Astrocyte (in vitro differentiated cells and primary cell): ENCODE data around the gene TOGARAM2. TPM values are rescaled to one million over a fixed set of nuclear protein-coding genes. Genes with fewer than 3 reads are reported as not detected.

Experiments used
- DNase-seq: peaks from one replicate; pipeline ENCODE4 v3.0.0-alpha.2; 2010; ENCODE audit warnings: low read depth
- FAIRE-seq: peaks from 2 replicates; lab custom pipeline; 2011; peaks lifted over from hg19 to GRCh38; lab: Jason Lieb, UNC
- H2AFZ ChIP-seq: 2 replicates; pipeline ENCODE4 v1.6.0; 2012; ENCODE audit warnings: low read depth, low read length, inconsistent platforms
- H3K27ac ChIP-seq: 2 replicates; pipeline ENCODE4 v1.5.1; 2011; ENCODE audit warnings: low read depth, low read length, inconsistent platforms
- H3K27me3 ChIP-seq: 2 replicates; pipeline ENCODE4 v1.6.0; 2011; ENCODE audit warnings: low read length, inconsistent platforms; ENCODE audit not compliant: insufficient read depth
- H3K36me3 ChIP-seq: 2 replicates; pipeline ENCODE4 v1.5.1; 2011; ENCODE audit warnings: low read length, inconsistent platforms; ENCODE audit not compliant: insufficient read depth
- H3K4me1 ChIP-seq: 2 replicates; pipeline ENCODE4 v1.5.1; 2011; ENCODE audit warnings: low read length, inconsistent platforms; ENCODE audit not compliant: insufficient read depth
- H3K4me2 ChIP-seq: 2 replicates; pipeline ENCODE4 v1.6.0; 2012; ENCODE audit warnings: low read length, inconsistent platforms
- H3K4me3 ChIP-seq: 2 replicates; pipeline ENCODE4 v1.5.1; 2011; ENCODE audit warnings: low read depth, mild to moderate bottlenecking, low read length, inconsistent platforms; ENCODE audit not compliant: insufficient read depth
- H3K79me2 ChIP-seq: 2 replicates; pipeline ENCODE4 v1.6.0; 2012; ENCODE audit warnings: mild to moderate bottlenecking, low read length, inconsistent platforms; ENCODE audit not compliant: insufficient read depth
- H3K9ac ChIP-seq: 2 replicates; pipeline ENCODE4 v1.6.0; 2012; ENCODE audit warnings: mild to moderate bottlenecking, low read length, inconsistent platforms
- H3K9me3 ChIP-seq: 2 replicates; pipeline ENCODE4 v1.5.1; 2012; ENCODE audit warnings: low read depth, mild to moderate bottlenecking, low read length, inconsistent platforms; ENCODE audit not compliant: insufficient read depth
- H4K20me1 ChIP-seq: 2 replicates; pipeline ENCODE4 v1.6.0; 2012; ENCODE audit warnings: low read length, inconsistent platforms; ENCODE audit not compliant: insufficient read depth
- H3K27ac Mint-ChIP-seq: one replicate; pipeline ENCODE4 v1.8.0; 2021; ENCODE audit warnings: mild to moderate bottlenecking, mixed read lengths; ENCODE audit not compliant: unreplicated experiment
- H3K27me3 Mint-ChIP-seq: one replicate; pipeline ENCODE4 v1.8.0; 2021; ENCODE audit warnings: low read depth, mixed read lengths; ENCODE audit not compliant: unreplicated experiment
- H3K36me3 Mint-ChIP-seq: one replicate; pipeline ENCODE4 v1.8.0; 2021; ENCODE audit warnings: low read depth, mixed read lengths; ENCODE audit not compliant: unreplicated experiment
- H3K4me1 Mint-ChIP-seq: one replicate; pipeline ENCODE4 v1.8.0; 2021; ENCODE audit warnings: low read depth, mixed read lengths; ENCODE audit not compliant: unreplicated experiment
- H3K4me3 Mint-ChIP-seq: one replicate; pipeline ENCODE4 v1.8.0; 2021; ENCODE audit warnings: mild to moderate bottlenecking, moderate library complexity, mixed read lengths; ENCODE audit not compliant: unreplicated experiment
- H3K9me3 Mint-ChIP-seq: one replicate; pipeline ENCODE4 v1.8.0; 2021; ENCODE audit warnings: mild to moderate bottlenecking, mixed read lengths; ENCODE audit not compliant: unreplicated experiment
- EZH2 ChIP-seq: IDR thresholded peaks from 2 replicates; pipeline ENCODE4 v1.6.1; 2012; ENCODE audit warnings: mild to moderate bottlenecking, low read length, inconsistent platforms; ENCODE audit not compliant: insufficient read depth
- total RNA-seq: library from RNA; stranded (reverse); gene quantifications from 2 replicates; pipeline ENCODE4 v1.2.1, GENCODE V29; 2021
- TF ChIP-seq, protein P1 (sequence below): IDR thresholded peaks from 2 replicates; pipeline ENCODE4 v1.5.1; 2011; ENCODE audit warnings: low read depth, mild to moderate bottlenecking, inconsistent platforms, low read length, moderate library complexity; ENCODE audit not compliant: insufficient read depth

Gene TOGARAM2
- total RNA-seq, 1 donor from 2014 or later = 0.73 TPM

DNA sequence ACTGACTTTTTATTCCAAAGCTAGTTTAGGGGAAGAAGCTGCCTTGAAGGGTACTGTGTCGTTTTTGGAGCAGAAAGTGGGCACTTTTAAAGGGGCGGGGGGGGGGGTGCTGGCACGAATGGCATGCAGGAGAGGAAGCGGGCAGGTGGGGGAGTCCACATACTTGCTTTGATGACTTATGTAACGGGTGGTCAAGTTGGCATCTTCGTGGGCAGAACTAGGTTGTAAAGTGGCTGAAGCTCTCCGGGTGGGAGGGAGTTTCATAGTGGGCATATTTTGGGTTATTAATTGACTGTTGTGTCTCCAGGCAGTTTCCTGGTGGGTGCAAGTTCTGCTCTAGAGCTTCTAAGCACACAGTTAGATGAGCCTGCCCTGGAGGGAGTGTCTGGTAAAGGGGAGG is 73.3 kb downstream of the TOGARAM2 start:
- H4K20me1 ChIP-seq = no peaks in the 10 kb centered on the region
- Mint-ChIP-seq H3K27ac (no peak overlapping the region), H3K4me3 (no peak overlapping the region), H3K36me3 (no peaks in the 10 kb centered on the region), H3K27me3 (peaks cover 16% of the 10 kb centered on the region), H3K4me1 (peaks cover 7% of the 10 kb centered on the region), H3K9me3 (no peaks in the 10 kb centered on the region)
- no peaks in the 10 kb centered on the region for H3K4me1 ChIP-seq
- DNase-seq = no peak
- no peaks in the 10 kb centered on the region for H3K27me3 ChIP-seq
- H2AFZ ChIP-seq = no peak overlapping the region
- H3K4me2 ChIP-seq = no peak overlapping the region
- no peaks in the 10 kb centered on the region for H3K36me3 ChIP-seq
- no peak for FAIRE-seq
- no peaks in the 10 kb centered on the region for H3K79me2 ChIP-seq
- H3K9me3 ChIP-seq = no peaks in the 10 kb centered on the region
- H3K27ac ChIP-seq = no peak overlapping the region
- H3K9ac ChIP-seq = no peak overlapping the region
- no peak overlapping the region for H3K4me3 ChIP-seq
- no peak for TF ChIP-seq EZH2
- TF ChIP-seq, protein P1, sequence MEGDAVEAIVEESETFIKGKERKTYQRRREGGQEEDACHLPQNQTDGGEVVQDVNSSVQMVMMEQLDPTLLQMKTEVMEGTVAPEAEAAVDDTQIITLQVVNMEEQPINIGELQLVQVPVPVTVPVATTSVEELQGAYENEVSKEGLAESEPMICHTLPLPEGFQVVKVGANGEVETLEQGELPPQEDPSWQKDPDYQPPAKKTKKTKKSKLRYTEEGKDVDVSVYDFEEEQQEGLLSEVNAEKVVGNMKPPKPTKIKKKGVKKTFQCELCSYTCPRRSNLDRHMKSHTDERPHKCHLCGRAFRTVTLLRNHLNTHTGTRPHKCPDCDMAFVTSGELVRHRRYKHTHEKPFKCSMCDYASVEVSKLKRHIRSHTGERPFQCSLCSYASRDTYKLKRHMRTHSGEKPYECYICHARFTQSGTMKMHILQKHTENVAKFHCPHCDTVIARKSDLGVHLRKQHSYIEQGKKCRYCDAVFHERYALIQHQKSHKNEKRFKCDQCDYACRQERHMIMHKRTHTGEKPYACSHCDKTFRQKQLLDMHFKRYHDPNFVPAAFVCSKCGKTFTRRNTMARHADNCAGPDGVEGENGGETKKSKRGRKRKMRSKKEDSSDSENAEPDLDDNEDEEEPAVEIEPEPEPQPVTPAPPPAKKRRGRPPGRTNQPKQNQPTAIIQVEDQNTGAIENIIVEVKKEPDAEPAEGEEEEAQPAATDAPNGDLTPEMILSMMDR = no peak

DNA sequence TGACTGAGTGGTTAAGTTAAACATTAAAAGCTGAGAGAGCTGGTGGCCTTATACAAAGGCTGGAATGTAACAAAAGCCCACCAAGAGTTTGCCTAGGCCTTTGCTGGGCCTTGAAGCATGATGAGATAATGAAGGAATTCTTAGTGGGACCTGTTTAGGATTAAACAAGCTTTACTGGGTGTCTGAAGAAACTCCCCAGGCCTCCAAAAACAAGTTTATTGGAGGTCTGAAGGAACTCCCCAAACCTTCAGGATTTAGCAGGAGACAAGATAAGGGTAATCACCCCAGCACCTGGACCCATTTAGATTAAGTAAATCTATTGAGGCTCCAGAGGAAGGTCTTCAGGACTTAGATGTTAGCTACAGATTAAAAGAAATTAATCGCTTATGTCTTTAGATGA is 74.5 kb downstream of the TOGARAM2 start:
- Histone ChIP-seq H3K9ac (no peak overlapping the region), H3K27ac (no peak overlapping the region), H3K36me3 (no peaks in the 10 kb centered on the region), H3K27me3 (no peaks in the 10 kb centered on the region), H3K4me2 (no peak overlapping the region), H3K9me3 (no peaks in the 10 kb centered on the region), H3K4me3 (no peak overlapping the region), H2AFZ (no peak overlapping the region), H4K20me1 (no peaks in the 10 kb centered on the region), H3K4me1 (no peaks in the 10 kb centered on the region), H3K79me2 (no peaks in the 10 kb centered on the region)
- H3K9me3 Mint-ChIP-seq = no peaks in the 10 kb centered on the region
- H3K4me3 Mint-ChIP-seq = no peak overlapping the region
- H3K4me1 Mint-ChIP-seq = peaks cover 11% of the 10 kb centered on the region
- DNase-seq (no peak), FAIRE-seq (no peak)
- H3K36me3 Mint-ChIP-seq = no peaks in the 10 kb centered on the region
- TF ChIP-seq EZH2 = no peak
- TF ChIP-seq, protein P1 = no peak
- peaks cover 13% of the 10 kb centered on the region for H3K27me3 Mint-ChIP-seq
- no peak overlapping the region for H3K27ac Mint-ChIP-seq

DNA sequence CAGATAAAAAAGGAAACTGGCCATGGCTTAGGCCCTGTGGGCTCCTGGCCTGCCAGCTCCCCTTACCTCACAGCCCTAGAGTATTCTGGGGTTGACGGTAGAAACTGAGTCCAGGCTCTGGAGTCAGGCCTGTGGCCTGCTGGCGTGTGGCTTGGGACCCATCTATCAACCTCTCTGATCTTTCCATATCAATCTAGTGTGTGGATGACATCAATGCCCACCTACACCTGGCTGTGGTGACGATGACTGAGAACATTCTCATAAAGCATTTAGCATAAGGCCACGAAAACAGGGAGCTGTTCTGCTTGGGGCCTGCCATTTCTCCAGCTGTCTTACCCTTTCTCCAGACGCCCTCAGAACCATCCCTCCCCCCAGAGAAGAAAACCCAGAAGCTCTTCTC is 75.4 kb downstream of the TOGARAM2 start:
- DNase-seq (no peak), FAIRE-seq (no peak)
- Histone ChIP-seq H3K4me1 (no peaks in the 10 kb centered on the region), H3K27me3 (no peaks in the 10 kb centered on the region), H3K4me3 (no peak overlapping the region), H3K79me2 (no peaks in the 10 kb centered on the region), H4K20me1 (no peaks in the 10 kb centered on the region), H3K9ac (no peak overlapping the region), H3K27ac (no peak overlapping the region), H2AFZ (no peak overlapping the region), H3K4me2 (no peak overlapping the region), H3K36me3 (no peaks in the 10 kb centered on the region), H3K9me3 (no peaks in the 10 kb centered on the region)
- TF ChIP-seq, protein P1 = no peak
- no peak for TF ChIP-seq EZH2
- Mint-ChIP-seq H3K27ac (no peak overlapping the region), H3K36me3 (no peaks in the 10 kb centered on the region), H3K9me3 (no peaks in the 10 kb centered on the region), H3K27me3 (peaks cover 15% of the 10 kb centered on the region), H3K4me1 (peaks cover 11% of the 10 kb centered on the region), H3K4me3 (no peak overlapping the region)
